Breast epithelium (tissue), 3 donors: ENCODE results near the gene NKX6-2.

Experiments used
- CTCF ChIP-seq, 3 donors: fragments of 450-650 bp; IDR thresholded peaks; one replicate each; pipeline ENCODE4 v1.5.1; 2016 to 2017; ENCODE audit warnings: antibody characterized with exemption in 3 of 3, mild to moderate bottlenecking in 3 of 3, moderate library complexity in 3 of 3
- POLR2A ChIP-seq: fragments of 450-650 bp; IDR thresholded peaks from one replicate; pipeline ENCODE4 v1.6.1; 2016; ENCODE audit warnings: antibody characterized with exemption, mild to moderate bottlenecking, moderate library complexity
- POLR2AphosphoS5 ChIP-seq, 3 donors: sonication (generic); formaldehyde crosslinking; IDR thresholded peaks; one replicate each; pipeline ENCODE4 v1.6.1; 2017; ENCODE audit warnings: antibody characterized with exemption in 3 of 3

DNA sequence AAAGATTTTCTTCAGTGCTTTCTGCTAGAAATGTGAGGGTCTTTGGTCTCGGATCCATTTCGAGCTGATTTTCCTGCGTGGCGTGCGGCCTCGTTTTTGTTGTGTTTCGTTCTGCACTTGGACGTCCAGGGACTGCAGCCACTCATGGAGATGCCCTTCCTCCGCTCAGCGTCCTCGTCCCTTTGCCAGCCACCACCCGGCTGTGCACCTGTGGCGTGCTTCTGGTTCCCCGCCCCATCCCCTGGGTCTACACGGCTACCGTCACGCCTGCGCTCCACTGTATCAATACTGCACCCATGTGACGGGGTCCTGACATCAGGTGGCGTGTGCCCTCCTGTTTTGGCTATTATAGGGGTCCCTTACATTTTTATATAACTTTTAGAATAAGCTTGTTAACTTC is 42.7 kb upstream of the NKX6-2 start:
- no peak for TF ChIP-seq POLR2A
- no peak for TF ChIP-seq CTCF (IDR thresholded peaks at IDR 0.05)
- TF ChIP-seq POLR2AphosphoS5 (IDR thresholded peaks at IDR 0.05): no peak
